Loucy (cell line): ENCODE results near the gene SOS1.
"Not testable (repeated sequence)": the region's sequence is repeated elsewhere in the genome, so short reads cannot be mapped to it uniquely, and the experiment has no call there.

ENCODE experiments used
- CTCF ChIP-seq: fragments of 200-600 bp; sonication (generic); conservative IDR thresholded peaks from 2 replicates; pipeline ENCODE4 v1.5.1; 2014; ENCODE audit warnings: mild to moderate bottlenecking, antibody characterized with exemption, low read length
- EZH2phosphoT487 ChIP-seq: fragments of 200-600 bp; IDR thresholded peaks from 2 replicates; pipeline ENCODE4 v1.6.1; 2018; ENCODE audit warnings: antibody characterized with exemption, mild to moderate bottlenecking, moderate library complexity, borderline replicate concordance

GRCh38 chr2:39155573-39155972, 34.7 kb upstream of the SOS1 start:
- not testable (repeated sequence) for TF ChIP-seq CTCF, EZH2phosphoT487
